ENCODE measurements around the gene NID2.

Gene NID2

GRCh38 chr14:52007637-52008036, 61.2 kb downstream of the NID2 start:
- TF ChIP-seq SIN3A (IDR thresholded peaks at IDR 0.05; ENCODE audit: borderline replicate concordance, insufficient read depth, low read length) (no peak), FOXP2 (optimal IDR thresholded peaks at IDR 0.05; ENCODE audit: borderline replicate concordance, extremely low read depth, extremely low read length, insufficient read depth) (no peak), POLR2AphosphoS5 (IDR thresholded peaks at IDR 0.05; ENCODE audit: low read depth, low read length) (no peak), TAF1 (IDR thresholded peaks at IDR 0.05; ENCODE audit: borderline replicate concordance, insufficient read depth, low read length) (no peak)
- TF ChIP-seq, protein P1, sequence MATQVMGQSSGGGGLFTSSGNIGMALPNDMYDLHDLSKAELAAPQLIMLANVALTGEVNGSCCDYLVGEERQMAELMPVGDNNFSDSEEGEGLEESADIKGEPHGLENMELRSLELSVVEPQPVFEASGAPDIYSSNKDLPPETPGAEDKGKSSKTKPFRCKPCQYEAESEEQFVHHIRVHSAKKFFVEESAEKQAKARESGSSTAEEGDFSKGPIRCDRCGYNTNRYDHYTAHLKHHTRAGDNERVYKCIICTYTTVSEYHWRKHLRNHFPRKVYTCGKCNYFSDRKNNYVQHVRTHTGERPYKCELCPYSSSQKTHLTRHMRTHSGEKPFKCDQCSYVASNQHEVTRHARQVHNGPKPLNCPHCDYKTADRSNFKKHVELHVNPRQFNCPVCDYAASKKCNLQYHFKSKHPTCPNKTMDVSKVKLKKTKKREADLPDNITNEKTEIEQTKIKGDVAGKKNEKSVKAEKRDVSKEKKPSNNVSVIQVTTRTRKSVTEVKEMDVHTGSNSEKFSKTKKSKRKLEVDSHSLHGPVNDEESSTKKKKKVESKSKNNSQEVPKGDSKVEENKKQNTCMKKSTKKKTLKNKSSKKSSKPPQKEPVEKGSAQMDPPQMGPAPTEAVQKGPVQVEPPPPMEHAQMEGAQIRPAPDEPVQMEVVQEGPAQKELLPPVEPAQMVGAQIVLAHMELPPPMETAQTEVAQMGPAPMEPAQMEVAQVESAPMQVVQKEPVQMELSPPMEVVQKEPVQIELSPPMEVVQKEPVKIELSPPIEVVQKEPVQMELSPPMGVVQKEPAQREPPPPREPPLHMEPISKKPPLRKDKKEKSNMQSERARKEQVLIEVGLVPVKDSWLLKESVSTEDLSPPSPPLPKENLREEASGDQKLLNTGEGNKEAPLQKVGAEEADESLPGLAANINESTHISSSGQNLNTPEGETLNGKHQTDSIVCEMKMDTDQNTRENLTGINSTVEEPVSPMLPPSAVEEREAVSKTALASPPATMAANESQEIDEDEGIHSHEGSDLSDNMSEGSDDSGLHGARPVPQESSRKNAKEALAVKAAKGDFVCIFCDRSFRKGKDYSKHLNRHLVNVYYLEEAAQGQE (IDR thresholded peaks at IDR 0.05; ENCODE audit: insufficient read depth in 1 of 2, low read depth in 2 of 2, low read length in 2 of 2) = no peak

DNA sequence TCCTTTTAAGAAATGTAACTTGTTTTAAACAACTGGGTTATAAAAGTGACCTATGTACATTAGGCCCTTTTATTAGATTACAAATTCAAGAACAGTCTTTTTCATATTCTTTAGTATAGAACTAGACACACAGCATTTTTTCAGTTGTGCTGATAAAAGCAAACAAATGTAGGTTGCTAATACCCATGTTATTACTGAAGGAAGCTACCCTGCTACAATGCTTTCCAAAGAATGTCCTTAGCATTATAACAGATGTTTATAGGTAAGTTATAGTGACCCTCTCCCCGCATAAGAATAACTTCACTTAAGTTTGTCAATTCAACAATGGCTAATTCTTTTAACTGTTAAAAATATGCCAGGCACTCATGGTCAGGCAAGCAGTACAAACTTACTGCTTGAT, 61.6 kb downstream of the NID2 start:
- TF ChIP-seq POLR2AphosphoS5 (IDR thresholded peaks at IDR 0.05; ENCODE audit: low read depth, low read length) = no peak
- no peak for TF ChIP-seq FOXP2 (optimal IDR thresholded peaks at IDR 0.05; ENCODE audit: borderline replicate concordance, extremely low read depth, extremely low read length, insufficient read depth)
- TF ChIP-seq, protein P1 (IDR thresholded peaks at IDR 0.05; ENCODE audit: insufficient read depth in 1 of 2, low read depth in 2 of 2, low read length in 2 of 2) = no peak
- TF ChIP-seq SIN3A (IDR thresholded peaks at IDR 0.05; ENCODE audit: borderline replicate concordance, insufficient read depth, low read length) = no peak
- no peak for TF ChIP-seq TAF1 (IDR thresholded peaks at IDR 0.05; ENCODE audit: borderline replicate concordance, insufficient read depth, low read length)

DNA sequence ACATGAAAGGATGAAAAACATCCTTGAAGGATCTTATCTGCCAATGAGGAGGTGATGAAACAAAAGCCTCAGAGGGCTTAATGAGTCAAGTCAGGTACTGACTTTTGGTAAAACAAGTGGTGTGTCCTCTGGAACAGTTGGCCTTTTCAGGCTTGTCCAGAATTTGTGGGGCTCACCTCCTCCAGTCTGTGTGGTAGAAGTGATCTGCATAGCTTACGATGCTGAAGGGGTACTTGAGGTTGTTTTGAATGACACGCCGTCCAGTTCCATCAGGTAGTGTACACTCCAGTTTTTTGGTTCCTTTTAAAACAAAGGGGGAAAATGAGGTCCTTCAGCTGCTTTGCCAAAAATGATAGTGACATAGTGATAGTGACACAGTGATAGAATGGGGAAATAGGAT, 62.5 kb downstream of the NID2 start:
- TF ChIP-seq FOXP2 (optimal IDR thresholded peaks at IDR 0.05; ENCODE audit: borderline replicate concordance, extremely low read depth, extremely low read length, insufficient read depth) (no peak), TAF1 (IDR thresholded peaks at IDR 0.05; ENCODE audit: borderline replicate concordance, insufficient read depth, low read length) (no peak), POLR2AphosphoS5 (IDR thresholded peaks at IDR 0.05; ENCODE audit: low read depth, low read length) (no peak), SIN3A (IDR thresholded peaks at IDR 0.05; ENCODE audit: borderline replicate concordance, insufficient read depth, low read length) (no peak)
- TF ChIP-seq, protein P1 (IDR thresholded peaks at IDR 0.05; ENCODE audit: insufficient read depth in 1 of 2, low read depth in 2 of 2, low read length in 2 of 2) = no peak

DNA sequence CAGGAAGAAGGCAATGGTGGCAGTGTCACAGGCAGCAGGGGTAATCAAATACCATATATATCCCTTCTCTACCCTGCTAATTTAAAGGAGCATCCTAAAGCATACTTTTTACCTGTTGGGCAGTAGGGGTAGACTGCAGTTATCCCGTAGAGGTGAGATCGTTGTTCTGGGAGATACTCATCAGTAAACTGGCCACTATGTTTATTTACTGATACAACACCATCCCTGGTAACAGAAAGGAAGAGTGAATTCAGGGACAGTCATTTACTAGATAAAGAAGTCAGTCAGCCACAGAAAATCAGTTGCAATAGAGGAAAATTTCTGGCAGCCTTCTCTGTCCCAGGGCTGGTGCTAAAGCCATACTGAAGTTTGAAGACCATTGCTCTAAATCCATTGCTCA, 63.2 kb downstream of the NID2 start:
- TF ChIP-seq, protein P1 (IDR thresholded peaks at IDR 0.05; ENCODE audit: insufficient read depth in 1 of 2, low read depth in 2 of 2, low read length in 2 of 2) = no peak
- TF ChIP-seq SIN3A (IDR thresholded peaks at IDR 0.05; ENCODE audit: borderline replicate concordance, insufficient read depth, low read length) (no peak), POLR2AphosphoS5 (IDR thresholded peaks at IDR 0.05; ENCODE audit: low read depth, low read length) (no peak), TAF1 (IDR thresholded peaks at IDR 0.05; ENCODE audit: borderline replicate concordance, insufficient read depth, low read length) (no peak), FOXP2 (optimal IDR thresholded peaks at IDR 0.05; ENCODE audit: borderline replicate concordance, extremely low read depth, extremely low read length, insufficient read depth) (no peak)

GRCh38 chr14:52003324-52003723, 65.5 kb downstream of the NID2 start:
- TF ChIP-seq, protein P1 (IDR thresholded peaks at IDR 0.05; ENCODE audit: insufficient read depth in 1 of 2, low read depth in 2 of 2, low read length in 2 of 2) = no peak
- TF ChIP-seq POLR2AphosphoS5 (IDR thresholded peaks at IDR 0.05; ENCODE audit: low read depth, low read length) = no peak
- no peak for TF ChIP-seq FOXP2 (optimal IDR thresholded peaks at IDR 0.05; ENCODE audit: borderline replicate concordance, extremely low read depth, extremely low read length, insufficient read depth)
- TF ChIP-seq TAF1 (IDR thresholded peaks at IDR 0.05; ENCODE audit: borderline replicate concordance, insufficient read depth, low read length) = no peak
- no peak for TF ChIP-seq SIN3A (IDR thresholded peaks at IDR 0.05; ENCODE audit: borderline replicate concordance, insufficient read depth, low read length)

Data from PFSK-1 (cell line).